Panc1 (cell line): ENCODE data around the gene PNKP.

Experiments used
- POLR2AphosphoS5 ChIP-seq: IDR thresholded peaks from 2 replicates; pipeline ENCODE4 v1.6.1; 2012; ENCODE audit warnings: mild to moderate bottlenecking, low read depth, low read length, moderate library complexity
- TF ChIP-seq, protein P1 (sequence below): fragments of 450-650 bp; IDR thresholded peaks from 2 replicates; pipeline ENCODE4 v1.5.1; 2017; ENCODE audit warnings: mild to moderate bottlenecking
- TF ChIP-seq, protein P2 (sequence below), 2 experiments: IDR thresholded peaks; 2 replicates each; pipeline ENCODE4 v1.6.1; 2011 to 2012; ENCODE audit warnings: low read depth in 2 of 2, control low read depth in 1 of 2, low read length in 1 of 2, mild to moderate bottlenecking in 1 of 2, moderate library complexity in 1 of 2; ENCODE audit not compliant: insufficient read depth in 1 of 2

DNA sequence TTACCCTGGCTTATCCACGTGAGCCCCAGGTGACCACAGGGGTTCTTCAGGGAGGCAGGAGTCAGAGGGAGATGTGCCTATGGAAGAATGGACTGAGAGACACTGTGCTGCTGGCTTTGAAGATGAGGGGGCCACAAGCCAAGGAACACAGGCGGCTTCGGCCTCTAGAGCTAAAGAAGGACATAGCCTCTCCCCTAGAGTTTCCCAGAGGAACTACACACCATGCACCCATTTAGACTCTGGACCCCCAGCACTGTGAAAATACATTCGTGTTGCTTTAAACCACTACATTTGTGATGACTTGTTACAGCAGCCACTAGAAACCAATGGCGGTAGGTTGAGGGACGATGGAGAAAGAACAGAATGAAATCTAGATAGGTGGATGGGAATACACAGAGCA is 47.9 kb upstream of the PNKP start:
- TF ChIP-seq, protein P1, sequence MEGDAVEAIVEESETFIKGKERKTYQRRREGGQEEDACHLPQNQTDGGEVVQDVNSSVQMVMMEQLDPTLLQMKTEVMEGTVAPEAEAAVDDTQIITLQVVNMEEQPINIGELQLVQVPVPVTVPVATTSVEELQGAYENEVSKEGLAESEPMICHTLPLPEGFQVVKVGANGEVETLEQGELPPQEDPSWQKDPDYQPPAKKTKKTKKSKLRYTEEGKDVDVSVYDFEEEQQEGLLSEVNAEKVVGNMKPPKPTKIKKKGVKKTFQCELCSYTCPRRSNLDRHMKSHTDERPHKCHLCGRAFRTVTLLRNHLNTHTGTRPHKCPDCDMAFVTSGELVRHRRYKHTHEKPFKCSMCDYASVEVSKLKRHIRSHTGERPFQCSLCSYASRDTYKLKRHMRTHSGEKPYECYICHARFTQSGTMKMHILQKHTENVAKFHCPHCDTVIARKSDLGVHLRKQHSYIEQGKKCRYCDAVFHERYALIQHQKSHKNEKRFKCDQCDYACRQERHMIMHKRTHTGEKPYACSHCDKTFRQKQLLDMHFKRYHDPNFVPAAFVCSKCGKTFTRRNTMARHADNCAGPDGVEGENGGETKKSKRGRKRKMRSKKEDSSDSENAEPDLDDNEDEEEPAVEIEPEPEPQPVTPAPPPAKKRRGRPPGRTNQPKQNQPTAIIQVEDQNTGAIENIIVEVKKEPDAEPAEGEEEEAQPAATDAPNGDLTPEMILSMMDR = no peak
- TF ChIP-seq, protein P2, sequence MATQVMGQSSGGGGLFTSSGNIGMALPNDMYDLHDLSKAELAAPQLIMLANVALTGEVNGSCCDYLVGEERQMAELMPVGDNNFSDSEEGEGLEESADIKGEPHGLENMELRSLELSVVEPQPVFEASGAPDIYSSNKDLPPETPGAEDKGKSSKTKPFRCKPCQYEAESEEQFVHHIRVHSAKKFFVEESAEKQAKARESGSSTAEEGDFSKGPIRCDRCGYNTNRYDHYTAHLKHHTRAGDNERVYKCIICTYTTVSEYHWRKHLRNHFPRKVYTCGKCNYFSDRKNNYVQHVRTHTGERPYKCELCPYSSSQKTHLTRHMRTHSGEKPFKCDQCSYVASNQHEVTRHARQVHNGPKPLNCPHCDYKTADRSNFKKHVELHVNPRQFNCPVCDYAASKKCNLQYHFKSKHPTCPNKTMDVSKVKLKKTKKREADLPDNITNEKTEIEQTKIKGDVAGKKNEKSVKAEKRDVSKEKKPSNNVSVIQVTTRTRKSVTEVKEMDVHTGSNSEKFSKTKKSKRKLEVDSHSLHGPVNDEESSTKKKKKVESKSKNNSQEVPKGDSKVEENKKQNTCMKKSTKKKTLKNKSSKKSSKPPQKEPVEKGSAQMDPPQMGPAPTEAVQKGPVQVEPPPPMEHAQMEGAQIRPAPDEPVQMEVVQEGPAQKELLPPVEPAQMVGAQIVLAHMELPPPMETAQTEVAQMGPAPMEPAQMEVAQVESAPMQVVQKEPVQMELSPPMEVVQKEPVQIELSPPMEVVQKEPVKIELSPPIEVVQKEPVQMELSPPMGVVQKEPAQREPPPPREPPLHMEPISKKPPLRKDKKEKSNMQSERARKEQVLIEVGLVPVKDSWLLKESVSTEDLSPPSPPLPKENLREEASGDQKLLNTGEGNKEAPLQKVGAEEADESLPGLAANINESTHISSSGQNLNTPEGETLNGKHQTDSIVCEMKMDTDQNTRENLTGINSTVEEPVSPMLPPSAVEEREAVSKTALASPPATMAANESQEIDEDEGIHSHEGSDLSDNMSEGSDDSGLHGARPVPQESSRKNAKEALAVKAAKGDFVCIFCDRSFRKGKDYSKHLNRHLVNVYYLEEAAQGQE (IDR thresholded peaks at IDR 0.05; ENCODE audit: insufficient read depth in 1 of 2, low read depth in 2 of 2, low read length in 1 of 2) = no peak
- TF ChIP-seq POLR2AphosphoS5 = no peak
